ENCODE measurements around the gene WNT10A. TPM values are rescaled to one million over a fixed set of nuclear protein-coding genes. Genes with fewer than 3 reads are reported as not detected.
A peak's percentile ranks its signal among the peaks of the same experiment; 100 is the strongest.

The WNT10A gene
- total and polyA plus RNA-seq, 10 of the 15 experiments (the other 5 are each of a cell fraction or from before 2014, with no cell fraction given) = 0.61 to 45.0 (median 6.9) TPM

DNA sequence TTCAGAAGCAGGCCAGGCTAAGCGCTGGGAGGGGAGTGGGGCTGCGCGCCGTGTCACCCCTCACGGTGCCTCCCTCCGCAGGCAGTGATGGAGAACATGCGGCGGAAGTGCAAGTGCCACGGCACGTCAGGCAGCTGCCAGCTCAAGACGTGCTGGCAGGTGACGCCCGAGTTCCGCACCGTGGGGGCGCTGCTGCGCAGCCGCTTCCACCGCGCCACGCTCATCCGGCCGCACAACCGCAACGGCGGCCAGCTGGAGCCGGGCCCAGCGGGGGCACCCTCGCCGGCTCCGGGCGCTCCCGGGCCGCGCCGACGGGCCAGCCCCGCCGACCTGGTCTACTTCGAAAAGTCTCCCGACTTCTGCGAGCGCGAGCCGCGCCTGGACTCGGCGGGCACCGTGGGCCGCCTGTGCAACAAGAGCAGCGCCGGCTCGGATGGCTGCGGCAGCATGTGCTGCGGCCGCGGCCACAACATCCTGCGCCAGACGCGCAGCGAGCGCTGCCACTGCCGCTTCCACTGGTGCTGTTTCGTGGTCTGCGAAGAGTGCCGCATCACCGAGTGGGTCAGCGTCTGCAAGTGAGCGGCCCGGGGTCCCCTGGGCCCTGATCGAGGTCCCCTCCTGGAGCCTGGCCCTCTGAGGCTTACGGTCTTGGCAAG lies 12.2 kb downstream of the WNT10A start:
- ChIA-PET RAD21 (ENCODE audit: unreplicated experiment) (interaction anchor here (9.5 kb wide), 1 partner anchor 12 kb away, joined by 871 read pairs; the partner anchor contains the start of gene WNT10A), CTCF (interaction anchor here (0.6 to 22.2 kb wide), 3 partner anchors 15 to 402 kb away, joined by 3 to 1364 read pairs (median 3); partner anchors contain the start of gene WNT10A), POLR2A (interaction anchor here (7.9 to 10.2 kb wide), 2 partner anchors 7 to 14 kb away, joined by 154 to 360 read pairs; partner anchors contain the start of gene WNT10A), SMC1A (ENCODE audit: uncharacterized antibody, unreplicated experiment) (interaction anchor here (12.4 kb wide), 1 partner anchor 11 kb away, joined by 780 read pairs; the partner anchor contains the start of gene WNT10A)
- under 1% methylated on average over 71 of the region's 72 CpGs for WGBS (ENCODE audit: insufficient coverage, insufficient replicate concordance, low lambda C conversion rate, missing lambda C conversion rate)
- Histone ChIP-seq H3K36me3 (ENCODE audit: control insufficient read depth in 2 of 2, insufficient read depth in 2 of 2, low read length in 1 of 2) (peaks cover 0 to 12% of the 10 kb centered on the region in 2 experiments; a peak in 3 of 4 replicates), H3K9me3 (replicated peaks; ENCODE audit: control insufficient read depth, insufficient read depth, low read length) (no peaks in the 10 kb centered on the region), H3K4me2 (ENCODE audit: control insufficient read depth, insufficient read depth) (peak overlapping the region; percentile 99), H3K4me1 (ENCODE audit: control insufficient read depth, insufficient read depth, low read length) (peaks cover 60% of the 10 kb centered on the region), H4K20me1 (ENCODE audit: control insufficient read depth, insufficient read depth) (no peaks in the 10 kb centered on the region), H3K79me2 (ENCODE audit: control insufficient read depth, insufficient read depth, low read length) (peaks cover 34% of the 10 kb centered on the region), H3K4me3 (peak overlapping the region; percentile 71), H3K27ac (ENCODE audit: control insufficient read depth, insufficient read depth) (peak overlapping the region; percentile 95), H3K9ac (ENCODE audit: control insufficient read depth, insufficient read depth, low read length) (peak overlapping the region; percentile 94), H2AFZ (ENCODE audit: control insufficient read depth, low read depth, low read length) (peak overlapping the region; percentile 51), H3K27me3 (replicated peaks in 1 of 2; ENCODE audit: control insufficient read depth in 2 of 2, insufficient read depth in 2 of 2, low read length in 1 of 2) (no peaks in the 10 kb centered on the region)
- no TSS peak for BruUV-seq (replicated peaks)
- peak; percentile 57 for ATAC-seq
- DNase-seq (ENCODE audit: low read depth, low spot score) = peak; percentile 80
- intact Hi-C loops (cut with micrococcal nuclease; ENCODE audit: unreplicated experiment) = no loop called here
- in situ Hi-C loops (cut with MboI) = no loop called here
- peak; percentile 78 for FAIRE-seq
- peak; percentile 88 for TF ChIP-seq ZNF217 (IDR thresholded peaks at IDR 0.05)
- peak; percentile 78; the same call in 1 of the 2 replicates for TF ChIP-seq ZNF24 (IDR thresholded peaks at IDR 0.05)
- no peak for TF ChIP-seq RBBP5 (conservative IDR thresholded peaks at IDR 0.05)
- TF ChIP-seq, protein P1, sequence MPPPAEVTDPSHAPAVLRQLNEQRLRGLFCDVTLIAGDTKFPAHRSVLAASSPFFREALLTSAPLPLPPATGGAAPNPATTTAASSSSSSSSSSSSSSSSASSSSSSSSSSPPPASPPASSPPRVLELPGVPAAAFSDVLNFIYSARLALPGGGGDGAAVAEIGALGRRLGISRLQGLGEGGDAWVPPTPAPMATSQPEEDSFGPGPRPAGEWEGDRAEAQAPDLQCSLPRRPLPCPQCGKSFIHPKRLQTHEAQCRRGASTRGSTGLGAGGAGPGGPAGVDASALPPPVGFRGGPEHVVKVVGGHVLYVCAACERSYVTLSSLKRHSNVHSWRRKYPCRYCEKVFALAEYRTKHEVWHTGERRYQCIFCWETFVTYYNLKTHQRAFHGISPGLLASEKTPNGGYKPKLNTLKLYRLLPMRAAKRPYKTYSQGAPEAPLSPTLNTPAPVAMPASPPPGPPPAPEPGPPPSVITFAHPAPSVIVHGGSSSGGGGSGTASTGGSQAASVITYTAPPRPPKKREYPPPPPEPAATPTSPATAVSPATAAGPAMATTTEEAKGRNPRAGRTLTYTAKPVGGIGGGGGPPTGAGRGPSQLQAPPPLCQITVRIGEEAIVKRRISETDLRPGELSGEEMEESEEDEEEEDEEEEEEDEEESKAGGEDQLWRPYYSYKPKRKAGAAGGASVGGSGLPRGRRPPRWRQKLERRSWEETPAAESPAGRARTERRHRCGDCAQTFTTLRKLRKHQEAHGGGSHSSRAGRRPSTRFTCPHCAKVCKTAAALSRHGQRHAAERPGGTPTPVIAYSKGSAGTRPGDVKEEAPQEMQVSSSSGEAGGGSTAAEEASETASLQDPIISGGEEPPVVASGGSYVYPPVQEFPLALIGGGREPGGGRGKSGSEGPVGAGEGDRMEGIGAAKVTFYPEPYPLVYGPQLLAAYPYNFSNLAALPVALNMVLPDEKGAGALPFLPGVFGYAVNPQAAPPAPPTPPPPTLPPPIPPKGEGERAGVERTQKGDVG (CRISPR knock-in tag; IDR thresholded peaks at IDR 0.05) = no peak
- peak; percentile 97 for TF ChIP-seq IKZF1 (conservative IDR thresholded peaks at IDR 0.05)
- TF ChIP-seq ZNF384 (IDR thresholded peaks at IDR 0.05; ENCODE audit: borderline replicate concordance, low read depth, low read length) = no peak
- peak; percentile 90 to 99 for TF ChIP-seq BHLHE40 (IDR thresholded peaks at IDR 0.05; ENCODE audit: borderline replicate concordance in 1 of 2, low read depth in 2 of 2, low read length in 1 of 2)
- no peak for TF ChIP-seq HDAC6 (IDR thresholded peaks at IDR 0.05; ENCODE audit: unreplicated experiment)
- no peak for TF ChIP-seq RFX5 (IDR thresholded peaks at IDR 0.05; ENCODE audit: low read depth, low read length)
- TF ChIP-seq SPI1 (IDR thresholded peaks at IDR 0.05; ENCODE audit: borderline replicate concordance, insufficient read depth, low read depth, low read length) = peak; percentile 54; the same call in 1 of the 2 replicates
- 0 out of 2 replicates have a peak, but pooled peaks have one; percentile 75 for TF ChIP-seq RB1 (IDR thresholded peaks at IDR 0.05; ENCODE audit: borderline replicate concordance)
- TF ChIP-seq, protein P2, sequence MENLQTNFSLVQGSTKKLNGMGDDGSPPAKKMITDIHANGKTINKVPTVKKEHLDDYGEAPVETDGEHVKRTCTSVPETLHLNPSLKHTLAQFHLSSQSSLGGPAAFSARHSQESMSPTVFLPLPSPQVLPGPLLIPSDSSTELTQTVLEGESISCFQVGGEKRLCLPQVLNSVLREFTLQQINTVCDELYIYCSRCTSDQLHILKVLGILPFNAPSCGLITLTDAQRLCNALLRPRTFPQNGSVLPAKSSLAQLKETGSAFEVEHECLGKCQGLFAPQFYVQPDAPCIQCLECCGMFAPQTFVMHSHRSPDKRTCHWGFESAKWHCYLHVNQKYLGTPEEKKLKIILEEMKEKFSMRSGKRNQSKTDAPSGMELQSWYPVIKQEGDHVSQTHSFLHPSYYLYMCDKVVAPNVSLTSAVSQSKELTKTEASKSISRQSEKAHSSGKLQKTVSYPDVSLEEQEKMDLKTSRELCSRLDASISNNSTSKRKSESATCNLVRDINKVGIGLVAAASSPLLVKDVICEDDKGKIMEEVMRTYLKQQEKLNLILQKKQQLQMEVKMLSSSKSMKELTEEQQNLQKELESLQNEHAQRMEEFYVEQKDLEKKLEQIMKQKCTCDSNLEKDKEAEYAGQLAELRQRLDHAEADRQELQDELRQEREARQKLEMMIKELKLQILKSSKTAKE (IDR thresholded peaks at IDR 0.05; ENCODE audit: low read depth, poor library complexity, severe bottlenecking) = no peak
- TF ChIP-seq KLF5 (IDR thresholded peaks at IDR 0.05; ENCODE audit: partially characterized antibody) = peak; percentile 32
- peak; percentile 74; the same call in 1 of the 2 replicates for TF ChIP-seq ZNF207 (IDR thresholded peaks at IDR 0.05; ENCODE audit: borderline replicate concordance)
- no peak for TF ChIP-seq MYC (IDR thresholded peaks at IDR 0.05; ENCODE audit: insufficient read depth, insufficient read length, insufficient replicate concordance, low read length, severe bottlenecking)
- peak; percentile 77; the same call in 1 of the 2 replicates for TF ChIP-seq PAX5 (IDR thresholded peaks at IDR 0.05; ENCODE audit: borderline replicate concordance, low read depth, low read length)
- TF ChIP-seq BMI1 (IDR thresholded peaks at IDR 0.05; ENCODE audit: borderline replicate concordance) = no peak
- TF ChIP-seq POLR2AphosphoS2 (IDR thresholded peaks at IDR 0.05; ENCODE audit: low read depth, low read length) = peak; percentile 81
- TF ChIP-seq TCF12 (IDR thresholded peaks at IDR 0.05; ENCODE audit: low read depth, low read length) = peak; percentile 96

Measured in GM12878 (cell line).